ENCODE measurements around the gene CEP83. TPM values are rescaled to one million over a fixed set of nuclear protein-coding genes. Genes with fewer than 3 reads are reported as not detected.

The CEP83 gene
- total RNA-seq, 1 experiment from 2014 or later: 26.2 TPM

- Mint-ChIP-seq H3K4me1 (no peaks in the 10 kb centered on the region), H3K4me3 (no peak overlapping the region), H3K36me3 (peaks cover 78% of the 10 kb centered on the region), H3K9me3 (peaks cover 60% of the 10 kb centered on the region), H3K27me3 (ENCODE audit: low read depth) (no peaks in the 10 kb centered on the region; the same call in none of the 2 replicates), H3K27ac (no peak overlapping the region)
- no peak for TF ChIP-seq ARID4B (CRISPR knock-in tag; IDR thresholded peaks at IDR 0.05; ENCODE audit: borderline replicate concordance)
- no peak for TF ChIP-seq EMX1 (CRISPR knock-in tag; IDR thresholded peaks at IDR 0.05)
- TF ChIP-seq ZNF512 (CRISPR knock-in tag; IDR thresholded peaks at IDR 0.05; ENCODE audit: borderline replicate concordance): no peak
- no peak for TF ChIP-seq ZBTB43 (CRISPR knock-in tag; IDR thresholded peaks at IDR 0.05)
- no peak for TF ChIP-seq SOX15 (CRISPR knock-in tag; IDR thresholded peaks at IDR 0.05)
- TF ChIP-seq CDX4 (CRISPR knock-in tag; IDR thresholded peaks at IDR 0.05; ENCODE audit: borderline replicate concordance): no peak
- TF ChIP-seq USF1 (CRISPR knock-in tag; IDR thresholded peaks at IDR 0.05): no peak
- TF ChIP-seq RORB (CRISPR knock-in tag; IDR thresholded peaks at IDR 0.05): no peak
- no peak for TF ChIP-seq ETV6 (CRISPR knock-in tag; IDR thresholded peaks at IDR 0.05)
- no peak for TF ChIP-seq ZNF121 (CRISPR knock-in tag; IDR thresholded peaks at IDR 0.05)
- TF ChIP-seq ERG (CRISPR knock-in tag; IDR thresholded peaks at IDR 0.05): no peak
- TF ChIP-seq ZNF396 (CRISPR knock-in tag; IDR thresholded peaks at IDR 0.05; ENCODE audit: borderline replicate concordance): no peak
- TF ChIP-seq ZNF232 (CRISPR knock-in tag; IDR thresholded peaks at IDR 0.05): no peak
- no peak for TF ChIP-seq PREB (CRISPR knock-in tag; IDR thresholded peaks at IDR 0.05; ENCODE audit: borderline replicate concordance)
- ChIA-PET CTCF (no interaction called here), POLR2A (interaction anchor here (0.5 kb wide), 1 partner anchor 15 kb away, joined by 5 read pairs; no protein-coding TSS in a partner anchor)
- DNase-seq (ENCODE audit: low spot score): no peak
- ATAC-seq: no peak
Measured at GRCh38 chr12:94322346-94322745, 137.3 kb downstream of the CEP83 start.

- ChIA-PET POLR2A (no interaction called here), CTCF (no interaction called here)
- no peak for TF ChIP-seq FOXK1 (CRISPR knock-in tag; IDR thresholded peaks at IDR 0.05)
- no peak for TF ChIP-seq GABPB1 (CRISPR knock-in tag; IDR thresholded peaks at IDR 0.05)
- no peak for TF ChIP-seq SP1 (CRISPR knock-in tag; conservative IDR thresholded peaks at IDR 0.05)
- no peak for TF ChIP-seq TEAD1 (CRISPR knock-in tag; IDR thresholded peaks at IDR 0.05)
- TF ChIP-seq GRHL2 (CRISPR knock-in tag; IDR thresholded peaks at IDR 0.05; ENCODE audit: insufficient replicate concordance, severe bottlenecking): no peak
- Mint-ChIP-seq H3K9me3 (peaks cover 67% of the 10 kb centered on the region), H3K27me3 (ENCODE audit: low read depth) (no peaks in the 10 kb centered on the region; the same call in none of the 2 replicates), H3K4me3 (no peak overlapping the region), H3K27ac (no peak overlapping the region), H3K36me3 (peaks cover 79% of the 10 kb centered on the region), H3K4me1 (no peaks in the 10 kb centered on the region)
- ATAC-seq (no peak), DNase-seq (ENCODE audit: low spot score) (no peak)
Measured at GRCh38 chr12:94320109-94320508, 139.6 kb downstream of the CEP83 start.
